Stimulated activated CD8-positive, alpha-beta memory T cell treated with anti-CD3 and anti-CD28 coated beads, Interleukin-4, amount 100 ng/mL, for 4 hours (primary cell): ENCODE data around the gene DICER1.

Experiments used
- DNase-seq, 2 donors: peaks; one replicate each; pipeline ENCODE4 v3.0.0-alpha.2; 2020; ENCODE audit warnings: low read depth in 2 of 2, low spot score in 1 of 2

Gene DICER1

DNA sequence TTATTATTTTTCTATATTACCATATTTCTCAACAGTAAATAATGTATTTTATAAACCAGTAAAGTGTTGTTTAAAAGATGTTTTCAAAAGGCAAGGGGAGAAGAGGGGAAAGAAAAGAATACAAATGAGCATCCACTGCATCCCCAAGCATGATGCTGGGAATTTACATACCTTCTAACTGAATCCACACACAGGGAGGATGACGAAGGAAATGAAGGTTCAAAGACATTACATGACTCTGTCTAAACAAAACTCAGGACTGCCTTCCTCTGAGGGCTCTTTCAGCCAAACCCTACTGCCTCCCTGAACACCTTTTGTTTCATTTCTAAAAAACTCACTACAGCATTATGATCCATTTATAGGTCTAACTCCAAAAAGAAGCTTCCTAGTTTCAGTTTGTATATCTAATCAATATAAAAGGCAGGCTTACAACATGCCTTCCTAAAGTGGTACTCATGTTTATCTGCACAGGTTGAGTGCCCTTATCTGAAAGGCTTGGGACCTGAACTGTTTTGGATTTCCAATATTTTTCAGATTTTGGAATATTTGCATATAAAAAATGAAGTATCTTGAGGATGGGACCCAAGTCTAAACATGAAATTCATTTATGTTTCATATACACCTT, 30.3 kb downstream of the DICER1 start:
- no peak for DNase-seq

- DNase-seq: no peak
Measured at GRCh38 chr14:95125915-95126314, 31.4 kb downstream of the DICER1 start.

DNA sequence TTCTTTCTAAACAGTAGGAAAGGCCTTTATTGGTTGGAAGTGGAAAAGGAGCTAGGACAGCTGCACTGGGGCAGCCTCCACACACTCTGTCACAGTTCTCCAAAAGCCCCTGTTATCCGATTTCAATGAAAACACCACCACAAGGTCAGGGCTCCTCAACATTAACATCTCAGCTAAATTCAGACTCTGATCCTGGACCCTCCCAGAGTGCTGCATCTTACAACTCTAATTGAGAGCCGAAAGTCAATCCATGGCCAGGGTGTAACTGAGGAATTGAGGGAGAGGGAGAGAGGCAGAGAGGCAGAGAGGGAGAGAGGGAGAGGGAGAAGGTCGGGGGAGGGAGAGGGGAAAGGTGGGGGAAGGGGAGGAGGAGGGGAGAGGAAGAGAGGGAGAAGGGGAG, 32.1 kb downstream of the DICER1 start:
- no peak for DNase-seq

- no peak for DNase-seq
Measured at GRCh38 chr14:95123891-95124579, 33.3 kb downstream of the DICER1 start.

DNA sequence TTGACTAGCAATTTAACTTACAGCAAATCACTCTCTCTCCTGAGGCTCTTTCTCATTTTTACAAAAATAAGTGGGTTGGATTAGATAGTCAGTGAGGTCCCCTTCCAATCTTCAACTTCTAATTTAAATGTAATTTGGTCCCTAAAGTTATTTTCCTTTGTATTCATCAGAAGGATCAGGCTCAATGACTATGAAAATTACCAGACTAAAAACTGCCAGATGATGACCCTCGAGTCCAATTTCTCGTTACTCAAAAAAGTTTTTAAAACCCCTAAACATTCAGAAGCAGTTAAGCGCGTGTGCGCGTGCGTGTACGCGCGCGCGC, 34.7 kb downstream of the DICER1 start:
- DNase-seq: no peak

DNA sequence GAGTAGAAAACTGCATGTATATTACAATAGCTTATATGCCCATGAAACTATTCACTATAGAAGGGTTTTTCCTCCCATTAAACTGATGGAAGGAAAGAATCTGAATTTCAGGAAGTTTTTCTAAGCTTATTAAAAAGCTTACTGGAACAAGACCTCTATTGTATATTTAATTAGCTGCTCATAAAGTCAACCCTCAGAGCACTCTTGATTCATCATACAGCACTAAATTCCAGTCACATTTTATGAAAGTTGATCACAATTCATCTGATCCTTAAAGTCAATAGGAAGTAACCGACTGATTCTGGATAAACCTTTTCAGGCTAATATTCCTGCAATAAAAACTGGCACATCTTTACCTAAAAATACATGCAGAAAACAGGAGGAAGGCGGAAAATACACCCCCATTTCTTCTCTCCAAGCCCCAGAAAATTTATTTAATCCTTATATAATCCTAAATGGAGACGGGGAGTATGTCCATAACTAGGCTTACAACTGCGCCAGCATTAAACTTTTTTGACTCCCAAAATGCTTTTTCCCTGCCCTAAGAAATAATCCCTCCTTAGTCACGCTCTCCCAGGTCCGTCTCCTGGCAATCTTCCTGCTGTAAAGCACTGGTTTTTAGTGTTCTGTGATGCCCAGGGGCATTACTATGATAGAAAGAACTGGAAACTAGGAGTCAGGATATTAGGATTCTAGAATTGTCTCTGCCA, 35.3 kb downstream of the DICER1 start:
- no peak for DNase-seq

GRCh38 chr14:95119336-95119735, 38.0 kb downstream of the DICER1 start:
- no peak for DNase-seq

GRCh38 chr14:95117937-95118721, 39.2 kb downstream of the DICER1 start:
- no peak for DNase-seq

GRCh38 chr14:95113476-95113875, 43.9 kb downstream of the DICER1 start:
- no peak for DNase-seq

- DNase-seq: no peak
Measured at GRCh38 chr14:95111507-95112164, 45.7 kb downstream of the DICER1 start.

- DNase-seq: no peak
Measured at GRCh38 chr14:95110178-95110577, 47.2 kb downstream of the DICER1 start.

- DNase-seq: no peak
Measured at GRCh38 chr14:95107711-95108110, 49.6 kb downstream of the DICER1 start.

DNA sequence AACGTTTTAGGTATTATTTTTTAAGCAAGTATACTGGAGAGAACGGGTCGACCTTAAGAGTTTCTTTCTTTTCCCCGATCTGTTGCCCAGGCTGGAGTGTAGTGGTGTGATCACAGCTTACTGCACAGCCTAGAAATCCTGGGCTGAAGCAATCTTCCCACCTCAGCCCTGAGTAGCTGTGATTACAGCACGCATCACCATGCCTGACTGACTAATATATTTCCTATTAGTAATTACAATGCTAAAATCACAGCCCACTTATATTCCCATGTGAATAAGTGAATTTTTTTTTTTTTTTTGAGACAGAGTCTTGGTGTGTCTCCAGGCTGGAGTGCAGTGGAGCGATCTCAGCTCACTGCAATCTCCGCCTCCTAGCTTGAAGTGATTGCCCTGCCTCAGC, 50.4 kb downstream of the DICER1 start:
- DNase-seq: no peak

- DNase-seq: no peak
Measured at GRCh38 chr14:95104911-95105310, 52.4 kb downstream of the DICER1 start.

GRCh38 chr14:95102680-95103044, 54.7 kb downstream of the DICER1 start:
- DNase-seq: no peak

DNA sequence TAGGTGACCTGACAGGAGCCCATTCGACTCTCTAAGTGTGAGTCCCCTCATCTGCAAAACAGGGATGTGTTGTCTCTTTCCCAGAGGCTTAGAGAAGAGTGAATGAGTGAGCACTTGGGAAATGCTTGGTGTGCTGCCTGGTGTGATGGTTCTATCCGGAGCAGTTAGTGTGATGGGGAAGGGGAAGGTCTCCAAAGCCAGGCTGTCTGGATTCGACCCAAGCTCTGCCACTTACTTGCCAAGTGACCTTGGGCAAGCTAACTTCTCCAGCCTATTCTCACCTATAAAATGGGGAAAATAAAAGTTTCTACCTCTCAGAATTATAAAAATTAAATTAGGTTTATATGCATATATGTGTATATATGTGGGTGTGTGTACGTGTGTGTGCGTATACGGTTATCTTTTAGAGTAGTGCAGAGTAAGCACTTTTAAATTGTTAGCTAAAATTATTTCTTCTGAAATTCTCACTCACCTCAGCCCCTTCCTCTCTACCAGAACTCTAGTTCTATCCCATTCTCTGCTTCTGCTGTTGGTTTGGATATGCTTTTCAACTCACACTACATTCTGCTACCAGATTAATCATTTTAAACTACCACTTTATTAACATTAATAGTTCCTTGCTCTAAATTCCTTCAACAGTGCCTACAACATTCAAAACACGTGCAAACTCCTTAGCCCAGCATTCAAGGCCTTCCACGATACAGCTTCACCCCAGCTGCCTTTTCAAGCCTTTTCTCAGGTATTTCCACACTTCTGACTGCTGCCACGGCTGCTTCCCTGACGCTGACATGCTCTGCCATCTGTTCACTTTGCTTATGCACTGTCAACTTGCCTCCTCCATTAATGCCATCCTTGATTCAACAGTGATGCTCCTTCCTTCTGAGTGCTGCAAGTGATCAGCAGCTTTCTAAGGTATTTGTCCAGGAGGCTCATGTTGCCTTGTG, 55.3 kb downstream of the DICER1 start:
- no peak for DNase-seq

GRCh38 chr14:95098984-95099599, 58.2 kb downstream of the DICER1 start:
- DNase-seq: no peak

- DNase-seq: no peak
Measured at GRCh38 chr14:95097385-95097784, 59.9 kb downstream of the DICER1 start.

DNA sequence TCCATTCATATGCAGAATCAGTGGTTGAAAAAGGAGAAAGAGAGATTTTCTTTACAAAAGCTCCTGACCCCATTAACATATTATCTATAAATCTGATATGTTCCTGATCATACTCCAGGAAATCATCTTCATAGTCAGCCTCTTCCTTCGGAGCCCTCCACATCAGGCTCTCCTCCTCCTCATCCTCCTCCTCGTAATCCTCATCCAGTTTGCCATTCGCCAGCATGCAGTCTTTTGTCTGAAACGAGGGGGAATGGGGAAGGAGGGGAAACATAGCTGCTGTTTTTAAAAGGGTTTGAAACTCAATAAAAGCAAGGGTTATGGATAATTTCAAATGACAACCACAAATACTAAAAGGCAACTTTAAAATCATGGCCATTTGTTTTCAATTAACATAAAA, 60.9 kb downstream of the DICER1 start:
- DNase-seq: no peak

DNA sequence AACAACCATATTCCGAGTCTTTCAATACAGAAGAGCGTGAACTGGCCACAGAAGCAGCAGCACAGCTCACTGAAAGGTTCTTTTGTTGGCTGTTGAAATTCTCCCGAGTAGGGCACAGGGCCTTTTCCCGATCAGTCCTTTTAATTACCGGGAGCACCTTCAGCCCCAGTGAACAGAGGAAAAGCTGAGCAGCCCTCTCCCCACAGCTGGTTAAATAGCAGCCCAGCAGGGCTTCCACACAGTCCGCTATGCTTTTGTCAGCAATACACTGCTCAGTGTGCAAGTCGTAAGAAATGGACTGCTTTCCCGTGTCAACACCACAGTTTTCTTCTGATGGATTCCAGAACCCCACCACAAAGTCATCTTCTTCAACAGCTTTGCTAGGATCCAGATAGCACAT, 61.3 kb downstream of the DICER1 start:
- no peak for DNase-seq
